Stimulated activated CD4-positive, alpha-beta T cell treated with anti-CD3 and anti-CD28 coated beads, Interleukin-4, amount 100 ng/mL, for 24 hours (primary cell): ENCODE data around the gene CASK.
A peak's percentile ranks its signal among the peaks of the same experiment; 100 is the strongest.

ENCODE experiments used
- DNase-seq: peaks from one replicate; pipeline ENCODE4 v3.0.0-alpha.2; 2020

CASK gene

DNA sequence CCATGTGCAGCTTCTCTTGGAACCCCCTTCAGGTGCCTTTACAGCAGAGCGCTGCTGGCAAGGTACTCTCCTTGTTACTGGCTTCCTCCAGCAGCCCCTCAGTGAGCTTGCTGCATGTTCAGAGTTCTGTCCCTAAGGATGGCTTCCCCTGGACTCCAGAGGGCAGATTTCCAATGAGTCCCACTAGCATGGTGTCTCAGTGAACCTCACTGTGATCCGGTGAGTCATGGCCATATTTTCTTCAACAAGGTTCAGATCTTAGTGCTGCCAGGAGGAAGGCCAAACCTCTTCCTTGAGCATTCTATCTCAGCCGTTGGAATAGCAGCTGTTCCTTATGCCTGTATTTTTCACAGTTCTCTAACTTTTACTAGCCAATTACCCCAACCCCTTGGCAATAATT, 98.8 kb downstream of the CASK start:
- no peak for DNase-seq

DNA sequence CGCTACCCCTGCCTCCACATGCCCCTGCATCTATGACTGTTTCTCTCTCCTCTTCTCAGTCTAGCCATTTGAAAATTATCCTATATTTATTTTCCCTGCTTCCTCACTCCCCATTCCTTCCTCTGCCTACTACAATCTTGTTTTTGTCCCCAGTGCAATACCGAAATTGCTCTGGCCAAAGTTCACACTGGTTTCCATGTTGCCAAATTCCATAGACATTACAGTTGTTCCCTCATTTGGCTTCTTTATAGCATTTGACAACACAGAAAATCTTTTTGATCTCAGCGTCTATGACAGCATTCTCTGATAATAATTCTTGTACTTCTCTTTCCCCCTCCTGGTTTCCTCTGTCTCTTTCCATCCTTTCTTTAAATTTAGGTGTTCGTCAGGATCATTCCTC, 100.0 kb downstream of the CASK start:
- no peak for DNase-seq

DNA sequence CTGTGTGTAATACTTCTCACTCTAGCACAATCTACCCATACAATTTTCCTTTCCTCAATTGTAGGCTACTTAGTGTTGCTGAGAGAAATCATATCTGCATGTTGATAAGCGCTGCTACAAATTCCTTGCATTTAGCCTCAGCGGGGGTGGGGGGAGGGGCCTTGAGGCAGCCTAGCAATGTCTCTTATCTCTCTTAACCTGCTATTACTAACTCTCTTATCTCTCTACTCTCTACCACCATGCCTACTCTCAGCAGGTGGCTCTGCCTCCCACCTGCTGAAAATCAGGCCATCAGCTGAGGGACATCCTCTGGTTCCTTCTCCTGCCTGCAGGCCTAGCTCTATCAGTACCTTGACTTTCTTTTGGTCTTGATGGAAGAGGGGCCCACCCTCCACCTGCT, 100.5 kb downstream of the CASK start:
- DNase-seq = no peak

DNA sequence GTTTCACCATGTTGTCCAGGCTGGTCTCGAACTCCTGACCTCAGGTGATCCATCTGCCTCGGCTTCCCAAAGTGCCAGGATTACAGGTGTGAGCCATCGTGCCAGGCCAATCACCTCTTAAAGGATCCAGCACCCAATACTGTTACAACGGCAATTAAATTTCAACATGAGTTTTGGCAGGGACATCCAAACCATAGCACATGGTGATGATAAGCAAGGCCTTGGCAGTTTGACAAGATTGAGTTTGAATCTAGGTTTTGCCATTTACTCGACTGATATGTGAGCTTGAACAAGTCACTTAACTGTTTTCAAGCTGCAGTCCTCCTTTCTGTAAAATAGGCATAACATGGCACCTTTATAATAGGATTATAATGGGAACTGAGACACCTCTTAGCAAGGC, 115.3 kb downstream of the CASK start:
- no peak for DNase-seq

DNA sequence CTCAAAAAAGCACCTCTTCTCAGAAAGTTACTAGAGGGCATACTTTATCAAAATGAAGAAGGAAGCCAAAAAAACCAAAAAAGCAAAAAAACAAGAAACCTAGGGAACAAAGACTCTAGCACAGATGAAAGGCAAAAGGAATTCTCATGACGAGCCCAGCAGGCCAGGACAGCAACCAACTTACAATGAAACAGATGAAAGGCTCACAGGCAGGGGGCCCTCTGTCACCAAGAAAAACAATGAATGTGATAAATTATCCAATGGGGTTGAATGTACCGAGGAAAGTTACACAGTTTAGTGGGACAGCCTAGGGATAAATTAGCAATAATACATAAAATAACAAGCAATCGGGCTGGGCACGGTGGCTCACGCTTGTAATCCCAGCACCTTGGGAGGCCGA, 120.4 kb downstream of the CASK start:
- no peak for DNase-seq

DNA sequence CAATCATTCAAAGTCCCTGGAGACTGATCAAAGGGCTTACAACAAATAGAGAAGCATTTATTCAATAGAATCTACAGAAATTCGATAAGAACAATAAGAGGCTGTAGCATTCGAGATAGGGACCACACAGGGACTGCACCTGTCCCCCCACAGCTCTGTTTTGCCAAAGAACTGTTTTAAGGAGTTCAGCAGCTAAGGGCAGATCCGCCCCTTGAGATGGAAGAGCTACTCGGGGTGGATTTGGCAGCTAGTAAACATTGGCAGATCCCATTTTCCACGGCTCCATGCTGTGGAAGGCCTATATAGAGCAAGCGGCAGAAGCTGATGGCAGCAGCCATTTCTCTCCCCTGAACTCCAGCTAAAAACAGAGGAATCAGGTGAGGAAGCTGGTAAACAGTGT, 123.7 kb downstream of the CASK start:
- no peak for DNase-seq

DNA sequence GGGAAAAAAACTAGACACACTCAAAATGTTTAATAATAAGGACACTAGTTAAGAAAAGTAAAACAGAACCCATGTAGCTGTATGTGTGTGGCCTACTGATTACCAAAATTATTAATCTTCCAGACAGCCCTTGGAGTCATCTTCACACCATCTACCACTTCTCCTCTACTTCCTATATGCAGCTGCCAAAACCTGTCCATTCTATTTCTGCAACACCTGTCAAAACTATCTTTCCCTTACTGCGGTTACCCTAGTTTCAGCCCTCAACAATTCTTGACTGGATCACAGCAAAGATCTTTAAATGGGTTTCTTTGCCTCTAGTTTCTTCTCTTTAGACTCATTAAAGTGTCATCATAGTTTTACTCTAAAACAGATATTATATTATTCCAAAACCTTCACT, 126.8 kb downstream of the CASK start:
- no peak for DNase-seq

DNA sequence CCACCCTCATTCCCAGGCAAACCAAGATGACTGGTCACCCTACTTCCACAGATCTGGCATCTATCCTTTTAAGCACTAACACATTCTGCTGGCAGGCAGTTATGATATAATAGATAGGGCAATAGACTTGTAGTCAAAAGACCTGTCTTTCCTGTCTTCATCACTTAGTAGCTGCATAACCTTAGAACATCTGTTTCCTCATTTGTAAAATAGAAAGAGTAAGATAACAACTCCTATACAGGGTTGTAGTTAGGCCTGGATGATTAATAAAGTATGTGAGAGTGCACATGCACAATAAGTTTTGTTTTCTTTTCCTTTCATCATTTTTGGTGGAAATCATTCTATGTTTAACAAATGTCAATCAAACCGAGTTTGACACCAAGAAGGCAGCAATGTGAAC, 127.3 kb downstream of the CASK start:
- no peak for DNase-seq

DNA sequence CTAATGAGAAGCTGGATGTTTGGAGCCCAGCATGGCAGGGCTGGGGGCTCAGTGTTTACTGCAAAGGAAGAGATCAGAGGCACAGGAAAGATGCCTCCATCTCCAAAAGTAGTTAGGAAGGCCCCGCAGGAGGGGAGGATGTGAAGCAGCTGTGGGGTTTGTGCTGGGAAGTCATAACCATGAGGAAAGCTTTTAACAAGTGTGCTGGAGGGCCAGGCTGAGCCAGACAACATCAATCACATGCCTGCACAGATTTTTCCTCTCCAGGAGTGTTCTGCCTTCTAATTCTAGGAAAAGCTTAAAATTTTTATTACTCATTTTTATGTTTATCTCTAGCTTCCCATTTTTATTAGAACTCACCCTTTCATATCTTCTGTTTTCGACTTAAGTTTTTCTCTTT, 134.0 kb downstream of the CASK start:
- no peak for DNase-seq

DNA sequence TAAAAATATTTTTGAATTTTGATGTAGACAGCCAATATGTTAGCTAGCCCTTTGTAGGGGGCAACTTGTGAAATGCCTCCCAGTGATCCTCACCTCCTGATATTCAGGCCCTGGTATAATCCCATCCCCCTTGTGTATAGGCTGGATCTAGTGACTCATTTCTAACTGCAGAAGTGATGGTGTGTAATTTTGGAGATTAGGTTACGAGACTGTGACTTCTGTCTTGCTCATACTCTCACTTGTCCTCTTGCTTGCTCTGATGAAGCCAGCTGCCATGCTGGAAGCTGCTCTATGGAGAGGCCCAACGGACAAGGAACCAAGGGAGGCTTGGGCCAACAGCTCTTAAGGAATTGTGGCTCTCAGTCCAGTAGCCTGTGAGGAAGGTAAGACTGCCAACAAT, 137.7 kb downstream of the CASK start:
- no peak for DNase-seq

DNA sequence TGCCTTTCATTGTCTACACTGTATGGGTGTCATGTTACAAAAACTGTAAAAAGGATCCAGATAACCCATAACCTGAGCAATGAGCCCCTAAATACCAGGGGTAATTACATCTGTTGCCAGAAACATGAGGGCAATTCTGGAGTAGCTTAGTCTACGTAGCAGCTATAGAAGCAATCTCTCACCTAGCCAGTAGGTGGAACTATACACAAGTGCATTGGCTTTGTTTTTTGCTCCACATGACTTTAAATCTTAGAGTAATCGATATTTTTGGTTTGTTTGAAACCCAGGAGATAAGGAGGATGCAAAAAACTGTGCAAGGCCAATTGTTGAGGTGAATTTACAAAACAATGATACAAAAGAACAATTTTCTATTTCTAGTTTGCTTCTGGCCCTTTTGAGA, 141.9 kb downstream of the CASK start:
- peak; percentile 10 for DNase-seq

DNA sequence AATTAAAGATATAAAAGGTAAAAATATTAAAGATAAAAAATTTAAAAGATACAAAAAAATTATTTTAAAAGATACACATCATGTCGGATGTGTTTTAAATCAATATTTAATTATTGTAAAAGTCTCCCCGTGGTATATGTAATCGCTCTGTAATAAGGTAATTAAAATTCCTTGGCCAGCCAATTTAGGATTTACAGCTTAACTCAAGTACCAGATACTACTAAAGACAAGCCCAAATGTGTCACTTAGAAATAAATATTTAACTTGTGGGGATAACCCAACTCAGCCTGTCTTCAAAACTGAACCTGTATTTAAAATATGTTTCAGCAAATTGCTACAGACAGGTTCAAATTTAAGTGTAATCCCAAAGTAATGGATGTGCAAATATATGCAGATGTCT, 143.4 kb downstream of the CASK start:
- DNase-seq = no peak

DNA sequence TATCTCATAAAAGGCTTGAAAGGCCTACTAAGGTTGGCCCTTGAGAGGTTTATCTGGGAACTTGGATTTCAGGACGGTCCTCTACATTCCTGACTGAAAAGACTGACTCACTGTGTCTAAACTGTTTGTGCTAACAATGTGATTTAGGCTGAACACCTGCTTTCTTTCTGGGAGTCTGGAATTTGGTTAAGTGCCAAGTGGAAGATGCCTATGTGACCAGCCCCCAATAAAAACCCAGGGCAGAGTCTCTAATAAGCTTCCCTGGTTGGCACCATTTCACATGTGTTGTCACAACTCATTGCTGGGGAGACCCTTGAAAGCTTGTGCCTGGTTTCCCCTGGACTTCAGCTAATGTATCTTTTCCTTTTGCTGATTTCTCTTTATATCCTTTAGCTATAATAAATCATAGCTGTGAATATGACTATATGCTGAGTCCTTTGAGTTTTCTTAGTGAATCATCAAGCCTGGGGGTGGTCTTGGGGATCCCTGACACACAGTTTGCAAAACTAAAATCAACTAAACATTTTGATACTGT, 144.3 kb downstream of the CASK start:
- no peak for DNase-seq

DNA sequence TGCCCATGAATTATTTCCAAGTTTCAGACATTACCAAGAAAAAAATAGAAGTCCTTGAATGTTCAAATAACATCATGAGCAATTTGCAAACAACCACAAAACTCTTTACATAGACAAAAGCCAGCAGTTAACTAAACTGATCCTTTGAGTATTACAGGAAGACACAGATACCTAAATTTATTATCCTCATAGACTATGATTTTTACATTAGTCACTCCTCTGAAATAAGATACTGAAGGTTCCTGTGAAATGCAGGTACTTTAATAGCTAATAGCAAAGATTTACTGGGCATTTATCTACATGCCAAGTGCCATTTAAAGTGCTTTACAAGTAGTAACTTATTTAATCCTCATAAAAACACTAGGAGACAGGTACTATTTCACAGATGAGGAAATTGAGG, 161.7 kb downstream of the CASK start:
- no peak for DNase-seq

DNA sequence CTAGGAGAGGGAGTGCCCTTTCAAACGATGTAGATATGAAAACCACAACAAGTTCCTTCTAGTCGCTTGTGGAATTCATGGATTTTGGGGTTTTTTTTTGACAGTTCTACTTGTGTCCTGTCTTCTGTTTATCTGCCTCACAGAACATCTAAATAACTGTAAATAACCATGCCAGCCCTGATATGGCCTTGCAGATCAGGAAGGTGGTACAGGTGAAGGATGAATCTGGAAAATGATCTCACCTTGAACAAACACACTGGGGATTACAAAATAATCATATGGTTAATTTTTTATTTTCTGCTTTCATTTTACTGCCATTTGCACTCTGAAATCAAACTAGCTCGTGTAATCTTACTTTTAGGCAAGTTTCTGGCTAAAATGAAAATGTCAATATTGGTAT, 162.2 kb downstream of the CASK start:
- DNase-seq = no peak

DNA sequence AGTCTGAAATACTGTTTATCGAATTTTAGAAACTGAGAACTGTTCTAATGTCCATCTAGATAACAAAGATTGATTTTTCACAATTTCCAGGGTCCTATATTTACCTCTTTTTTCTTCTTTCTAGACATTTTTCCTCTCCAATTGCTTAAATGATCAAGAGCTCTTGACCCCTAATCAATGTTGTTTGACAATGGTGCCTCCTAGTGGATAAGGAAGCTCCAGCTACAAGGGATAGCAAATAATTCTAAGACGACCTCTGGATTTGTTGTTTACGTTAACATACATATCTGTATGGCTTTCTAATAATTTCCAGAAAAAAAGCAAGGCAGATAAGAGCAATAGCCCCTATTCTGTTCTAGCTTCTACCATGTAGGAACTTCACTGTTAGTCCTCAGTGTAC, 163.5 kb downstream of the CASK start:
- peak; percentile 10 for DNase-seq

DNA sequence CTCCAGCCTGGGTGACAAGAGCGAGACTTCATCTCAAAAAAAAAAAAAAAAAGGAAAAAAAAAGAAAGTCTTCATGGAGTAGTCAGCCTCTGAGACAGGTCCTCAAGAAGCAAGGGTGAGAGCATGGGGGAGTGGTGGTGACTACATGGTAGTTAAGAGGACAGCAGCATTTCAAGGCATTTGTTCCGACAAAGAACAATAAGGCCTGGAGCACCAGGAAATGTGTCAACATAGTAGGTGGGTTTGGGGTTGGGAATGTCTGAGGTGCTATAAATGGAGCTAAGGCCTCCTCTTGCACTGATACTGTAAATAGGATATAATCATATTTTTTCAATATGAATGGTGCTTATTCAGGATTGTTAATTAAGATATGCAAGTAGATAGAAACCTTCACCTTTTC, 165.0 kb downstream of the CASK start:
- DNase-seq = no peak

DNA sequence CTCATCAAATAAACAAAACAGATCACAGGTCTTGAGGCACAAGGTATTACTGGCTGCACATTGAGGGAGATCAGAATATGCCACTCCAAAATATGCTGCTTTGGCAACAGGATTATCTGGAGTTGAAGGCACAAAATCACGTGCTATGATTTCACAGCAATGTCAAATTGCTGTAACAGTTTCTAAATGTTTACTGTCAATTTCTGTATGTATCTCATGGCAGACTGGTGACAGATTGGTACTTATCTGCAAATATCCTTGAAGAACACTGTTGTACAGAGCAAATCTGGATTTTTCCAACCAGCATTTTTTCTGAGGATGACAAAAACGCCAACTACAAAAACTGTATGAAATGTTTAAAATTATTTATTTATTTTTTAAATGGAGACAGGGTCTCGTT, 172.6 kb downstream of the CASK start:
- no peak for DNase-seq

DNA sequence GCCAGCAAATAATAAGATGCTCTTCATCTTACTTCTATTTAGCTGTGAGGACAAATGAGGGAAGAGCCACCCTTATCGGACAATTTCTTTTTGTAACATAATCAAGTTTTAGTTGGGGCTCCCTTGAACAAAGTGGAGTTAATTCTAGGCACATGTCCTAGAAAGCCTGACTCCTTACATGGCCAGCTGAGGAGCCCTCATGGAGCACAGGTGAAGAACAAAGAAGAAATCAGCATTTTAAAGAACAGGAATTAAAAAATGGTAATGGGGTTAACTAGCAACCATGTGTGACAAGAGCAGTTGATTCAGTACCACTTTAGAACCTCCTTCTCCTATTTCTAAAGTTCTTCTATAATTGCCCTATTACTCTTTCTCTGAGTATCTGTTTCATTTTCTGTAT, 183.5 kb downstream of the CASK start:
- no peak for DNase-seq

DNA sequence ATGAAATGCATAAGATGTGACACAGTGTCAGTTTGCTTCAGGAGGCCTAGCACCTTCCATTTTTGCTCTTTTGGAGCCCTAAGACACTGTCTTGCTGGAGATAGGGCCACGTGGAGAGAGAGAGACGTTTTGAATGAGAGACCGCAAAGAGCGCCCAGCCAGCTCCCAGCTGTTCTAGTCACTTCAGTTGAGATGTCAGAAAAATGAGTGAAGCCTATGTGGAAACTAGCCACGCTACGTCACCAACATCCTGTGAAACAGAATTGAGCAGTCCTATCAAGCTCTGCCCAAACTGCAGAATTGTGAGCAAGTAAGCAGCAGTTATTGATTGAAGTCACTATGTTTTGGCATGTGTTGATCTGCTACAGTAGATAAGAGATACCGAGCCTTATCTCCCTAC, 186.3 kb downstream of the CASK start:
- DNase-seq = no peak

DNA sequence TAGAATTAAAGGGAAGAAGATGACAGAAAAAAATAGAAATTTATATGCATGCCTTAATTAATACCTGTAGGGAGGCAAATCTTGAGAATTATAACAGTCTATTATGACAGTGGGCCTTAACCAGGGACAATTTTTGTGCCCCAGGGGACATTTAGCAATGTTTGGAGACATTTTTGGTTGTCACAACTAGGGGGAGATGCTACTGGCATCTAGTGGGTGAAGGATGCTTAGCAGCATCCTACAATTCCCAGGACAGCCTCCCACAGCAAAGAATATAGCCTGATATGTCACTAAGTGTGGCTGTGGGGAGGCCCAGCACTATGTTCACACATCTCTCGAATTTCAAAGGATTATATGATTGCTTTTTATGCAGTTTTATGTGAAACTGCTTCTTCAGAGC, 188.8 kb downstream of the CASK start:
- no peak for DNase-seq

DNA sequence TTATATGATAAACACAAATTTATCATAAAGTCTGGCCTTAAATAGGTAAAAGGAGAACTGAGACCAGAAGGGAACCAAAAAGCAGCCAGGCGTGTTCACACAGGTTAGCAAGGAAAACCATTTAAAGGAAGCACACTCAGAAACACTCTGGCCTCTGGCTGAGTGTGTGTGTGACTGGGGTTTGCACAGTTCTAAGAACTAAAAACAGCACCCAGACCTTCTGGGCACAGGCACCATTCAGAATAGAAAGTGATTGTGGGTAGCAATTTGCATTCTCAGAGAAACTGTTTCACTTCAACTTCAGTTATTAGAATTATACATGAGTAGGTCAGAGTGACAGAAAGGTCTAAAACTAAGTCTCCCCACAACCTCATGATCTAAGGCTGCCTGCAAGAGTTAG, 189.4 kb downstream of the CASK start:
- no peak for DNase-seq

DNA sequence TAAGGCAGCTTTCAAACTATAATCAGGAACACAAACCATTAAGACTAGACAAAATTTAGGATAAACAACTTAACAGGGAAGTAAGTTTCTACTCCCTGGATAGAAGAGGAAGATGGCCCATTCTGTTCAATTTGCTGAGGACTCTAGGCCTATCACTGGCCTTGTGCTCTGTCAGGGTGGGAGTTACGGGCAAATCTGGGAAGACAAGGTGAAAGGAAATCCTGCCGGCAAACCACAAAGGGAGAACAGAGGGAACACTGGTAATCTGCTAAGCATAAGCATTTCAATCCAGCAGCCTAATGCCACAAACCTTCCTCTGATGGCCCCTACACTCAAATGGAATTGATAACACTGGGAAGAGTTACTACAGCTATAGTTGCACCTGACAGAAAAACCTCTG, 191.1 kb downstream of the CASK start:
- no peak for DNase-seq

DNA sequence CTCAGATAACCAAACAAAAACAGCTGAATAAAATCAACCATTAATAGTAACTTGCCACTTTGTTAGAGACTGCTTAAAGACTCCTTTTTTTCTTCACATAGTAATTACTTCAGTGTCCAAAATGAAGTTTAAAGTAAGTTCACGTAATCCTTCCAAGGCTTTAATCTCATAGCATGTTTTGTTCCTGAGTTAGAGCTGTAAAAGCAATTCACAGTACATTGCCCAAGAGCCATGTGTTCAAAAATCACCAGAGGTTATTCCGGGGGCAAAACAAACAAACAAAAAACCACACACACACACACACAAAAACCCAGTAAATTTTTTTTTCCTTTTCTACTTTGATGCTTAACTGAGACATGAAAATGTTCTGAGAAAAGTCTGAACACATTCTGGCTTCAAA, 193.3 kb downstream of the CASK start:
- DNase-seq = no peak

DNA sequence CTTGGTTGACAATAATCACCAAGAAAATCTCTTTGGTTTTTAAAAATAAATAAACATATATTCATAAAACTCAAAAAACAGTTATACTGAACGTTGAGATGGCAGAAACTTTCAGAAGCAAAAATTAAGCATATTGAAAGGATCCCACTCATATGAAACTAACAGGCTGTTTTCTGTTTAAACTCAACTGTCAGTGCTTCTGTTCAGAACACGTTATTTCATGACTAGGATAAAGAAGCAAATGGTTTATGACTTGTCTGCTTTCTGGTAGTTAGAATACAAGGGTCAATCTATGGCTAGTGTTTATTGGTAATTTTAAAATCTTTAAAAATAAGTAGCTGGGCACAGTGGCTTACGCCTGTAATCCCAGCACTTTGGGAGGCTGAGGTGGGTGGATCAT, 195.2 kb downstream of the CASK start:
- no peak for DNase-seq

DNA sequence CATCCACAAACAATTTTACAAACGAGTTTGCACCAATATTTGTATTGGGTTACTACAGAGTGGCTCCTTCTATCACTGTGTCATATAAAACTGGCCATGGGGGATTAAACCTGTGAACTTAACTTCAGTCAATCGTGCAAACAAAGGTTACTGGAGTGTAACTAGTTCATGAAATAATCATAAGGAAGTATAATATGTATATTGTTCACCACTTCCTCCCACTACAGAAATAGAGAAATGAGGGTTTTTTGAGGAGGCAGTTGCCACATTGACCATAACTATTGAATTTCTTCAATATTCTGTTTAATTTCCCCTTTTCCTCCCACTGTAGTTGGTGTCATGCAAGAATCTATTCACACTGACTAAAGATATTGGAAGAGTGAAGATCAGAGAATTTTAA, 199.5 kb downstream of the CASK start, which contains the start of gene GPR82:
Gene GPR82, plus strand, starts transcription at position 356 of the 400 bp plus-strand sequence. CDS start 2,846 bp downstream, outside the sequence.
- DNase-seq = no peak
